HL-60 (cell line): ENCODE results near the gene PDSS2.

Experiments used
- CTCF ChIP-seq: IDR thresholded peaks from one replicate; pipeline ENCODE4 v1.5.1; 2011; ENCODE audit warnings: low read length, control low read depth, inconsistent platforms; ENCODE audit not compliant: insufficient read depth
- GABPA ChIP-seq: IDR thresholded peaks from 2 replicates; pipeline ENCODE4 v1.6.1; 2012; ENCODE audit warnings: low read depth
- POLR2AphosphoS5 ChIP-seq: IDR thresholded peaks from 2 replicates; pipeline ENCODE4 v1.6.1; 2012; ENCODE audit warnings: low read depth
- REST ChIP-seq: IDR thresholded peaks from 2 replicates; pipeline ENCODE4 v1.6.1; 2012; ENCODE audit warnings: low read depth; ENCODE audit not compliant: insufficient replicate concordance

GRCh38 chr6:107405002-107405401, 54.4 kb downstream of the PDSS2 start:
- TF ChIP-seq CTCF (no peak), POLR2AphosphoS5 (no peak), REST (no peak), GABPA (no peak)
